NB4 (cell line): ENCODE measurements around the gene MYO19.
"Not testable (repeated sequence)": the region's sequence is repeated elsewhere in the genome, so short reads cannot be mapped to it uniquely, and the experiment has no call there.

Experiments used
- DNase-seq: peaks from one replicate; pipeline ENCODE4 v3.0.0; 2010; ENCODE audit warnings: low read depth
- H3K4me3 ChIP-seq: one replicate; pipeline ENCODE4 v1.5.1; 2011; ENCODE audit warnings: mild to moderate bottlenecking, low read depth, low read length, moderate library complexity
- CTCF ChIP-seq: IDR thresholded peaks from one replicate; pipeline ENCODE4 v1.5.1; 2012; ENCODE audit warnings: low read depth, low read length
- MAX ChIP-seq: IDR thresholded peaks from 2 replicates; pipeline ENCODE4 v1.6.1; 2011; ENCODE audit warnings: low read depth, low read length
- MYC ChIP-seq: IDR thresholded peaks from 2 replicates; pipeline ENCODE4 v1.6.1; 2011; ENCODE audit warnings: low read depth, low read length
- POLR2A ChIP-seq: IDR thresholded peaks from 2 replicates; pipeline ENCODE4 v1.6.1; 2011; ENCODE audit warnings: mild to moderate bottlenecking; ENCODE audit not compliant: insufficient read length; ENCODE audit errors: extremely low read depth

Gene MYO19

GRCh38 chr17:36460265-36460937 lies 74.3 kb downstream of the MYO19 start:
- no peak for DNase-seq
- no peak overlapping the region for H3K4me3 ChIP-seq
- no peak for TF ChIP-seq POLR2A
- no peak for TF ChIP-seq MAX
- TF ChIP-seq CTCF: no peak
- no peak for TF ChIP-seq MYC

GRCh38 chr17:36459601-36460000 lies 75.1 kb downstream of the MYO19 start:
- TF ChIP-seq MYC (no peak), CTCF (no peak), POLR2A (no peak), MAX (no peak)
- H3K4me3 ChIP-seq: no peak overlapping the region
- no peak for DNase-seq

- no peak for DNase-seq
- no peak for TF ChIP-seq CTCF
- TF ChIP-seq POLR2A: no peak
- no peak for TF ChIP-seq MYC
- TF ChIP-seq MAX: no peak
- H3K4me3 ChIP-seq: no peak overlapping the region
Observed at GRCh38 chr17:36459045-36459444, 75.6 kb downstream of the MYO19 start.

- not testable (repeated sequence) for H3K4me3 ChIP-seq, DNase-seq
Observed at GRCh38 chr17:36457701-36458100, 77.0 kb downstream of the MYO19 start.

- DNase-seq, H3K4me3 ChIP-seq: not testable (repeated sequence)
Observed at GRCh38 chr17:36452888-36453287, 81.8 kb downstream of the MYO19 start.

GRCh38 chr17:36449997-36450396 lies 84.7 kb downstream of the MYO19 start:
- not testable (repeated sequence) for H3K4me3 ChIP-seq, DNase-seq
